ENCODE measurements around the gene COL4A2.

- TF ChIP-seq CTCF (IDR thresholded peaks at IDR 0.05), result no peak
- TF ChIP-seq POLR2A (IDR thresholded peaks at IDR 0.05), result no peak
Measured at GRCh38 chr13:110405597-110406450, 98.7 kb downstream of the COL4A2 start.
